ENCODE results near the gene ZNF668.

The ZNF668 gene

GRCh38 chr16:31099860-31100638 is 26.0 kb upstream of the ZNF668 start:
- Histone ChIP-seq H3K4me3 (ENCODE audit: insufficient read depth, low read depth, low read length) (no peak overlapping the region), H3K27ac (ENCODE audit: insufficient read depth, low read depth, low read length, poor library complexity, severe bottlenecking) (no peak overlapping the region), H3K27me3 (ENCODE audit: control insufficient read depth, insufficient read depth, low read length, poor library complexity, severe bottlenecking) (no peaks in the 10 kb centered on the region), H3K4me1 (ENCODE audit: control insufficient read depth, insufficient read depth, low read length) (no peaks in the 10 kb centered on the region), H3K36me3 (ENCODE audit: control insufficient read depth, insufficient read depth, low read length) (no peaks in the 10 kb centered on the region), H3K9me3 (ENCODE audit: control insufficient read depth, low read length) (no peaks in the 10 kb centered on the region)
- 74 to 77% methylated on average over 4 of the region's 4 CpGs for WGBS, 2 experiments

GRCh38 chr16:31094424-31095120 is 20.5 kb upstream of the ZNF668 start, which contains the start of gene VKORC1:
TSS of gene VKORC1 (minus strand) at chr16:31094797. CDS start at chr16:31094729, 68 bp downstream.
- Histone ChIP-seq H3K27me3 (ENCODE audit: control insufficient read depth, insufficient read depth, low read length, poor library complexity, severe bottlenecking) (no peaks in the 10 kb centered on the region), H3K9me3 (ENCODE audit: control insufficient read depth, low read length) (no peaks in the 10 kb centered on the region), H3K4me3 (ENCODE audit: insufficient read depth, low read depth, low read length) (peak within 1 kb of the TSS; percentile 68), H3K36me3 (ENCODE audit: control insufficient read depth, insufficient read depth, low read length) (peaks cover 10% of the 10 kb centered on the region), H3K4me1 (ENCODE audit: control insufficient read depth, insufficient read depth, low read length) (no peaks in the 10 kb centered on the region), H3K27ac (ENCODE audit: insufficient read depth, low read depth, low read length, poor library complexity, severe bottlenecking) (peak within 1 kb of the TSS; percentile 40)
- WGBS, 2 experiments, result 0 to 1% methylated on average over 69 of the region's 69 CpGs

- Histone ChIP-seq H3K36me3 (ENCODE audit: control insufficient read depth, insufficient read depth, low read length) (peaks cover 13% of the 10 kb centered on the region), H3K27ac (ENCODE audit: insufficient read depth, low read depth, low read length, poor library complexity, severe bottlenecking) (peak overlapping the region; percentile 40), H3K4me3 (ENCODE audit: insufficient read depth, low read depth, low read length) (peak overlapping the region; percentile 68), H3K4me1 (ENCODE audit: control insufficient read depth, insufficient read depth, low read length) (no peaks in the 10 kb centered on the region), H3K9me3 (ENCODE audit: control insufficient read depth, low read length) (no peaks in the 10 kb centered on the region), H3K27me3 (ENCODE audit: control insufficient read depth, insufficient read depth, low read length, poor library complexity, severe bottlenecking) (no peaks in the 10 kb centered on the region)
- WGBS, 2 experiments, result 0 to 1% methylated on average over 20 of the region's 20 CpGs
These were observed 20.0 kb upstream of the ZNF668 start for GRCh38 chr16:31094088-31094423.

- H3K27ac ChIP-seq (ENCODE audit: insufficient read depth, low read depth, low read length, poor library complexity, severe bottlenecking), result no peak overlapping the region
- WGBS, 2 experiments, result 18 to 20% methylated on average over 13 to 17 of the region's 17 CpGs
- peak overlapping the region; percentile 68 for H3K4me3 ChIP-seq (ENCODE audit: insufficient read depth, low read depth, low read length)
- H3K36me3 ChIP-seq (ENCODE audit: control insufficient read depth, insufficient read depth, low read length), result peaks cover 18% of the 10 kb centered on the region
- no peaks in the 10 kb centered on the region for H3K9me3 ChIP-seq (ENCODE audit: control insufficient read depth, low read length)
- H3K4me1 ChIP-seq (ENCODE audit: control insufficient read depth, insufficient read depth, low read length), result no peaks in the 10 kb centered on the region
- H3K27me3 ChIP-seq (ENCODE audit: control insufficient read depth, insufficient read depth, low read length, poor library complexity, severe bottlenecking), result no peaks in the 10 kb centered on the region
These were observed 19.2 kb upstream of the ZNF668 start for GRCh38 chr16:31093132-31093703.

DNA sequence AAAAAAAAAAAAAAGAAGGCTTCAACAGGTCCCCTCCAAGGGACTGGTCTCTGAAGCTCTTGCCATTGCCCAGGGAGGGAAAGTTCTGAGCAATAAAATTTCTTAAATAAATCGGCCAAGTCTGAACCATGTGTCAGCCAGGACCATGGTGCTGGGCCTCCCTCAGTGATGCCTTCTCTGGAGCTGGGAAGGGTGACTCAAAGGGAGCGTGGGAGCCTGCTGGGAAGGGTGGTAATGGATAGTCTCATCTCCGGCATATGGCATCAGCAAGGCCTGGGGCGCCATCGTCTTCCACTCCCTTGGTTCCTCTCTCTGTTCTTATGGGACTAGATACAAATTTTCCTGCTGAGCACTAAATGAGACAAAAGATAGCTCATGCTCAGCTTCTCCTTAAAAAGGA is 18.3 kb upstream of the ZNF668 start:
- WGBS, 2 experiments, result 96 to 97% methylated on average over 5 of the region's 5 CpGs
- Histone ChIP-seq H3K4me3 (ENCODE audit: insufficient read depth, low read depth, low read length) (no peak overlapping the region), H3K9me3 (ENCODE audit: control insufficient read depth, low read length) (no peaks in the 10 kb centered on the region), H3K4me1 (ENCODE audit: control insufficient read depth, insufficient read depth, low read length) (no peaks in the 10 kb centered on the region), H3K27me3 (ENCODE audit: control insufficient read depth, insufficient read depth, low read length, poor library complexity, severe bottlenecking) (no peaks in the 10 kb centered on the region), H3K36me3 (ENCODE audit: control insufficient read depth, insufficient read depth, low read length) (peaks cover 18% of the 10 kb centered on the region), H3K27ac (ENCODE audit: insufficient read depth, low read depth, low read length, poor library complexity, severe bottlenecking) (no peak overlapping the region)

DNA sequence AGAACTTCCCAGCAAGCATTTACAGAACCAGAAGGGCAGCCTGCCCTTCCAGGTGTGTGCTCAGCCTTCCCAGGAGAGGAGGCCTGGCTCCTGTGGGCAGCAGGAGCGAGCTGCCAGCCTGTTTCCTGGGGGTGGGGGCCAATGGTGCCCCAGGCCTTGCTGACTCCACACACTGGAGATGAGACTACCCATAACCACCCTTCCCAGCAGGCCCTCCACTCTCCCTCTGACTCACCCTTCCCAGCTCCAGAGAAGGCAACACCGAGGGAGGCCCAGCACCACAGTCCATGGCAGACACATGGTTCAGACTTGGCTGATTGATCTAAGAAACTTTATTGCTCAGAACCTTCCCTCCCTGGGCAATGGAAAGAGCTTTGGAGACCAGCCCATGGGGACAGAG is 16.5 kb upstream of the ZNF668 start:
- H3K27ac ChIP-seq (ENCODE audit: insufficient read depth, low read depth, low read length, poor library complexity, severe bottlenecking), result no peak overlapping the region
- H3K4me1 ChIP-seq (ENCODE audit: control insufficient read depth, insufficient read depth, low read length), result no peaks in the 10 kb centered on the region
- H3K27me3 ChIP-seq (ENCODE audit: control insufficient read depth, insufficient read depth, low read length, poor library complexity, severe bottlenecking), result no peaks in the 10 kb centered on the region
- H3K9me3 ChIP-seq (ENCODE audit: control insufficient read depth, low read length), result no peaks in the 10 kb centered on the region
- no peak overlapping the region for H3K4me3 ChIP-seq (ENCODE audit: insufficient read depth, low read depth, low read length)
- WGBS, 2 experiments, result 86 to 92% methylated on average over 2 of the region's 2 CpGs
- peaks cover 18% of the 10 kb centered on the region for H3K36me3 ChIP-seq (ENCODE audit: control insufficient read depth, insufficient read depth, low read length)

- Histone ChIP-seq H3K27me3 (ENCODE audit: control insufficient read depth, insufficient read depth, low read length, poor library complexity, severe bottlenecking) (no peaks in the 10 kb centered on the region), H3K27ac (ENCODE audit: insufficient read depth, low read depth, low read length, poor library complexity, severe bottlenecking) (no peak overlapping the region), H3K9me3 (ENCODE audit: control insufficient read depth, low read length) (no peaks in the 10 kb centered on the region), H3K4me1 (ENCODE audit: control insufficient read depth, insufficient read depth, low read length) (no peaks in the 10 kb centered on the region), H3K4me3 (ENCODE audit: insufficient read depth, low read depth, low read length) (no peak overlapping the region), H3K36me3 (ENCODE audit: control insufficient read depth, insufficient read depth, low read length) (peaks cover 18% of the 10 kb centered on the region)
- 95 to 96% methylated on average over 8 of the region's 8 CpGs for WGBS, 2 experiments
These were observed 15.2 kb upstream of the ZNF668 start for GRCh38 chr16:31089199-31089598.

DNA sequence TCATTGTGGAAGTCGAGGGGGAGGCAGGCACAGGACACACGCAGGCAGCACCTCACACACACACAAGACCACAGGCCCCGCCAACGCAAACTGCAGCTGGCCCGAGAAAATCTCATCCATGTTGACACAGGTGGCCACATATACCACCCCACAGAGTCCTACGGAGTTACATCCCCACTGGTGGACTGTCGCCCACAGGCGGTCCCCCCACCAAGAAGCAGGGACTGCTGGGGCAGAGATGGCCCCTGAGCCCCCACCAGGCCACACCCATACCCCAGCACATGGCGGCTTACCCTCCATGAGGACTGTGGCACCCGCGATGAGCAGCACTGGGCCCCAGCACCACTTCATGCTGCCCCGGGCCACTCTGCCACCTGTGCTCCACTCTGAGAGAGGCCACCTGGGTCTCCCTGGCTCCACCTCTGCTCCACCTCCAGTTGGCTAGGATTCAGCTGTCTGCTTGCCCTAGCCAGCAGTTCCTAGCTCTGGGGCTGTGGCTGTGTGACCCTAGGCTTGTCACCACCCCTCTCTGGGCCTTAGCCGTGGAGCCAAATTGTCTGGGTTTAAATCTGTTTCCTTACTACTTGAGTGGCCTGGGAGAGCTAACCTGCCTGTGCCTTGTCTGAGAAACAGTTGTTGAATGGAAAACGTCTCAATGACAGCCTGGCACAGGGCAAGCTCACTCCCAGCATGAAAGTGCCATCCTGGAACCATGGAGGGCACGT is 14.6 kb upstream of the ZNF668 start, which contains the start of gene PRSS53:
Gene PRSS53, minus strand, starts transcription at position 485 of the 725 bp plus-strand sequence. Its CDS starts 134 bp downstream, at position 351.
- H3K9me3 ChIP-seq (ENCODE audit: control insufficient read depth, low read length), result no peaks in the 10 kb centered on the region
- H3K27ac ChIP-seq (ENCODE audit: insufficient read depth, low read depth, low read length, poor library complexity, severe bottlenecking), result no peak within 1 kb of the TSS
- WGBS, 2 experiments, result 92% methylated on average over 15 of the region's 15 CpGs
- H3K4me3 ChIP-seq (ENCODE audit: insufficient read depth, low read depth, low read length), result no peak within 1 kb of the TSS
- H3K36me3 ChIP-seq (ENCODE audit: control insufficient read depth, insufficient read depth, low read length), result peaks cover 18% of the 10 kb centered on the region
- H3K27me3 ChIP-seq (ENCODE audit: control insufficient read depth, insufficient read depth, low read length, poor library complexity, severe bottlenecking), result no peaks in the 10 kb centered on the region
- H3K4me1 ChIP-seq (ENCODE audit: control insufficient read depth, insufficient read depth, low read length), result no peaks in the 10 kb centered on the region

- H3K27ac ChIP-seq (ENCODE audit: insufficient read depth, low read depth, low read length, poor library complexity, severe bottlenecking), result no peak overlapping the region
- 92 to 96% methylated on average over 5 of the region's 5 CpGs for WGBS, 2 experiments
These were observed 13.9 kb upstream of the ZNF668 start for GRCh38 chr16:31087971-31088370.

GRCh38 chr16:31087481-31087880 is 13.4 kb upstream of the ZNF668 start:
- 95% methylated on average over 8 of the region's 8 CpGs for WGBS, 2 experiments
- Histone ChIP-seq H3K36me3 (ENCODE audit: control insufficient read depth, insufficient read depth, low read length) (peaks cover 18% of the 10 kb centered on the region), H3K4me1 (ENCODE audit: control insufficient read depth, insufficient read depth, low read length) (no peaks in the 10 kb centered on the region), H3K27ac (ENCODE audit: insufficient read depth, low read depth, low read length, poor library complexity, severe bottlenecking) (no peak overlapping the region), H3K27me3 (ENCODE audit: control insufficient read depth, insufficient read depth, low read length, poor library complexity, severe bottlenecking) (no peaks in the 10 kb centered on the region), H3K9me3 (ENCODE audit: control insufficient read depth, low read length) (no peaks in the 10 kb centered on the region), H3K4me3 (ENCODE audit: insufficient read depth, low read depth, low read length) (no peak overlapping the region)

More at GRCh38 chr16:31087971-31088370, 13.9 kb upstream of the ZNF668 start:
- H3K9me3 ChIP-seq (ENCODE audit: control insufficient read depth, low read length), result no peaks in the 10 kb centered on the region
- no peaks in the 10 kb centered on the region for H3K4me1 ChIP-seq (ENCODE audit: control insufficient read depth, insufficient read depth, low read length)
- H3K27me3 ChIP-seq (ENCODE audit: control insufficient read depth, insufficient read depth, low read length, poor library complexity, severe bottlenecking), result no peaks in the 10 kb centered on the region
- peaks cover 18% of the 10 kb centered on the region for H3K36me3 ChIP-seq (ENCODE audit: control insufficient read depth, insufficient read depth, low read length)
- H3K4me3 ChIP-seq (ENCODE audit: insufficient read depth, low read depth, low read length), result no peak overlapping the region

Measured in ectodermal cell (in vitro differentiated cells).